OCI-LY3 (cell line): ENCODE results near the gene KAZN.

ENCODE experiments used
- H2AFZ ChIP-seq: fragments of 200-600, 300-600 bp; shearing (Covaris generic); 2 replicates; pipeline ENCODE4 v1.6.0; 2014; ENCODE audit warnings: antibody characterized with exemption, low read depth, low read length
- H3K27ac ChIP-seq: fragments of 200-600, 300-600 bp; sonication (generic); 2 replicates; pipeline ENCODE4 v1.5.1; 2014; ENCODE audit warnings: mild to moderate bottlenecking, low read length, moderate library complexity, mixed read lengths
- H3K27me3 ChIP-seq: fragments of 200-600, 300-600 bp; sonication (generic); 2 replicates; pipeline ENCODE4 v1.6.1; 2014; ENCODE audit warnings: low read depth, low read length, mixed read lengths
- H3K36me3 ChIP-seq: fragments of 200-600, 300-600 bp; sonication (generic); replicated peaks from 2 replicates; pipeline ENCODE3; 2014; ENCODE audit warnings: low read depth, low read length, mixed read lengths
- H3K4me1 ChIP-seq: fragments of 300-600, 200-600 bp; sonication (generic); 2 replicates; pipeline ENCODE4 v1.6.1; 2014; ENCODE audit warnings: low read length, mixed read lengths
- H3K4me2 ChIP-seq: fragments of 200-600, 300-600 bp; sonication (generic); 2 replicates; pipeline ENCODE4 v1.6.1; 2014; ENCODE audit warnings: low read length, mixed read lengths
- H3K4me3 ChIP-seq: fragments of 300-600, 200-600 bp; sonication (generic); 2 replicates; pipeline ENCODE4 v1.5.1; 2014; ENCODE audit warnings: antibody characterized with exemption, mild to moderate bottlenecking, low read length, moderate library complexity
- H3K79me2 ChIP-seq: fragments of 300-600, 200-600 bp; shearing (Covaris generic); 2 replicates; pipeline ENCODE4 v1.6.1; 2014; ENCODE audit warnings: mild to moderate bottlenecking, low read length, mixed read lengths
- H3K9ac ChIP-seq: fragments of 300-600, 200-600 bp; shearing (Covaris generic); 2 replicates; pipeline ENCODE4 v1.6.0; 2014; ENCODE audit warnings: mild to moderate bottlenecking, low read length, moderate library complexity
- H3K9me3 ChIP-seq: fragments of 200-600, 300-600 bp; shearing (Covaris generic); 2 replicates; pipeline ENCODE4 v1.6.1; 2014; ENCODE audit warnings: low read length, mixed read lengths; ENCODE audit not compliant: insufficient read depth
- H4K20me1 ChIP-seq: fragments of 200-600, 300-600 bp; sonication (generic); 2 replicates; pipeline ENCODE4 v1.6.1; 2016; ENCODE audit warnings: low read length, mixed read lengths; ENCODE audit not compliant: insufficient read depth
- CTCF ChIP-seq: fragments of 200-600, 300-600 bp; sonication (generic); IDR thresholded peaks from 2 replicates; pipeline ENCODE4 v1.5.1; 2014; ENCODE audit warnings: antibody characterized with exemption, low read length, low read depth
- EZH2phosphoT487 ChIP-seq: fragments of 200-600 bp; shearing (Covaris generic); IDR thresholded peaks from 2 replicates; pipeline ENCODE4 v1.6.1; 2018; ENCODE audit warnings: antibody characterized with exemption, mixed run types, low read depth

Gene KAZN

GRCh38 chr1:14723401-14723800, 124.9 kb downstream of the KAZN start:
- no peak overlapping the region for H3K4me2 ChIP-seq
- no peaks in the 10 kb centered on the region for H3K9me3 ChIP-seq
- no peaks in the 10 kb centered on the region for H4K20me1 ChIP-seq
- no peak overlapping the region for H3K27ac ChIP-seq
- no peaks in the 10 kb centered on the region for H3K79me2 ChIP-seq
- no peaks in the 10 kb centered on the region for H3K27me3 ChIP-seq
- no peak for TF ChIP-seq EZH2phosphoT487
- no peak overlapping the region for H3K9ac ChIP-seq
- H3K4me3 ChIP-seq, result no peak overlapping the region
- no peaks in the 10 kb centered on the region for H3K4me1 ChIP-seq
- H2AFZ ChIP-seq, result no peak overlapping the region
- H3K36me3 ChIP-seq, result no peaks in the 10 kb centered on the region

GRCh38 chr1:14724246-14724645, 125.8 kb downstream of the KAZN start:
- Histone ChIP-seq H3K9me3 (no peaks in the 10 kb centered on the region), H3K4me3 (no peak overlapping the region), H2AFZ (no peak overlapping the region), H3K4me1 (no peaks in the 10 kb centered on the region), H3K27me3 (no peaks in the 10 kb centered on the region), H4K20me1 (no peaks in the 10 kb centered on the region), H3K27ac (no peak overlapping the region), H3K79me2 (no peaks in the 10 kb centered on the region), H3K36me3 (no peaks in the 10 kb centered on the region), H3K4me2 (no peak overlapping the region), H3K9ac (no peak overlapping the region)
- TF ChIP-seq EZH2phosphoT487, result no peak
- TF ChIP-seq CTCF, result no peak

- Histone ChIP-seq H3K27ac (no peak overlapping the region), H3K9ac (no peak overlapping the region), H4K20me1 (no peaks in the 10 kb centered on the region), H3K79me2 (no peaks in the 10 kb centered on the region), H3K4me3 (no peak overlapping the region), H3K36me3 (no peaks in the 10 kb centered on the region), H2AFZ (no peak overlapping the region), H3K27me3 (no peaks in the 10 kb centered on the region), H3K4me1 (no peaks in the 10 kb centered on the region), H3K4me2 (no peak overlapping the region), H3K9me3 (no peaks in the 10 kb centered on the region)
- TF ChIP-seq CTCF (no peak), EZH2phosphoT487 (no peak)
These were observed 126.2 kb downstream of the KAZN start for GRCh38 chr1:14724678-14725077.

- Histone ChIP-seq H3K4me2 (no peak overlapping the region), H3K79me2 (no peaks in the 10 kb centered on the region), H4K20me1 (no peaks in the 10 kb centered on the region), H3K4me3 (no peak overlapping the region), H3K36me3 (no peaks in the 10 kb centered on the region), H3K27ac (no peak overlapping the region), H3K27me3 (no peaks in the 10 kb centered on the region), H3K4me1 (no peaks in the 10 kb centered on the region), H3K9ac (no peak overlapping the region), H3K9me3 (no peaks in the 10 kb centered on the region), H2AFZ (no peak overlapping the region)
- TF ChIP-seq EZH2phosphoT487 (no peak), CTCF (no peak)
These were observed 126.8 kb downstream of the KAZN start for GRCh38 chr1:14725238-14725637.

GRCh38 chr1:14725695-14726094, 127.2 kb downstream of the KAZN start:
- H3K27ac ChIP-seq, result no peak overlapping the region
- no peaks in the 10 kb centered on the region for H3K79me2 ChIP-seq
- no peak overlapping the region for H3K9ac ChIP-seq
- H3K9me3 ChIP-seq, result no peaks in the 10 kb centered on the region
- H3K4me2 ChIP-seq, result no peak overlapping the region
- H3K4me3 ChIP-seq, result no peak overlapping the region
- H4K20me1 ChIP-seq, result no peaks in the 10 kb centered on the region
- no peaks in the 10 kb centered on the region for H3K27me3 ChIP-seq
- no peaks in the 10 kb centered on the region for H3K36me3 ChIP-seq
- H2AFZ ChIP-seq, result no peak overlapping the region
- H3K4me1 ChIP-seq, result no peaks in the 10 kb centered on the region
- no peak for TF ChIP-seq CTCF
- no peak for TF ChIP-seq EZH2phosphoT487
